Osteoblast (primary cell): Measurements from ENCODE around the gene HDGFL2. TPM values are rescaled to one million over a fixed set of nuclear protein-coding genes. Genes with fewer than 3 reads are reported as not detected.

ENCODE experiments used
- DNase-seq: peaks from one replicate; pipeline ENCODE4 v3.0.0; 2011; ENCODE audit warnings: low spot score, mixed read lengths; ENCODE audit not compliant: insufficient read length; ENCODE audit errors: missing footprints
- H2AFZ ChIP-seq: 2 replicates; pipeline ENCODE4 v1.6.0; 2011; ENCODE audit warnings: mild to moderate bottlenecking, low read length
- H3K27ac ChIP-seq: 2 replicates; pipeline ENCODE4 v1.5.1; 2011; ENCODE audit warnings: mild to moderate bottlenecking, low read depth, low read length, moderate library complexity
- H3K27me3 ChIP-seq: 2 replicates; pipeline ENCODE4 v1.6.0; 2012; ENCODE audit warnings: mild to moderate bottlenecking, control low read depth, inconsistent platforms, low read length, moderate library complexity; ENCODE audit not compliant: insufficient read depth
- H3K36me3 ChIP-seq: 2 replicates; pipeline ENCODE4 v1.5.1; 2011; ENCODE audit warnings: mild to moderate bottlenecking, low read length, control low read depth, moderate library complexity; ENCODE audit not compliant: insufficient read depth
- H3K4me1 ChIP-seq: 2 replicates; pipeline ENCODE4 v1.5.1; 2011; ENCODE audit warnings: mild to moderate bottlenecking, low read length, control low read depth, moderate library complexity; ENCODE audit not compliant: insufficient read depth
- H3K4me2 ChIP-seq: 2 replicates; pipeline ENCODE4 v1.6.0; 2011; ENCODE audit warnings: mild to moderate bottlenecking, low read length; ENCODE audit not compliant: insufficient read depth
- H3K4me3 ChIP-seq: fragments of 200-600 bp; sonication (generic); 3 replicates; pipeline ENCODE4 v1.5.1; 2012; ENCODE audit warnings: mild to moderate bottlenecking, low read length, inconsistent platforms; ENCODE audit not compliant: insufficient read depth
- H3K79me2 ChIP-seq: 2 replicates; pipeline ENCODE4 v1.6.0; 2012; ENCODE audit warnings: mild to moderate bottlenecking, low read length, control low read depth, inconsistent platforms; ENCODE audit not compliant: insufficient read depth
- H3K9me3 ChIP-seq: 2 replicates; pipeline ENCODE4 v1.5.1; 2011; ENCODE audit warnings: low read depth, low read length, control low read depth
- H4K20me1 ChIP-seq: 2 replicates; pipeline ENCODE4 v1.6.0; 2012; ENCODE audit warnings: mild to moderate bottlenecking, low read length, control low read depth; ENCODE audit not compliant: insufficient read depth
- CTCF ChIP-seq: IDR thresholded peaks from 2 replicates; pipeline ENCODE4 v1.5.1; 2011; ENCODE audit warnings: mild to moderate bottlenecking, low read depth, low read length, moderate library complexity; ENCODE audit errors: extremely low read depth
- total RNA-seq: library from RNA; depleted of rRNA; stranded (reverse); fragments of >200 nt; gene quantifications from 2 replicates; pipeline ENCODE4 v1.2.3, GENCODE V29; 2012

HDGFL2 gene
- total RNA-seq, 1 donor: 48.5 TPM

GRCh38 chr19:4496304-4496703, 24.2 kb downstream of the HDGFL2 start:
- H3K4me1 ChIP-seq: no peaks in the 10 kb centered on the region
- H3K36me3 ChIP-seq: peaks cover 42% of the 10 kb centered on the region
- no peak overlapping the region for H2AFZ ChIP-seq
- DNase-seq: peak; percentile 64
- no peak overlapping the region for H3K27ac ChIP-seq
- TF ChIP-seq CTCF: no peak
- no peak overlapping the region for H3K4me3 ChIP-seq
- H4K20me1 ChIP-seq: peaks cover 3% of the 10 kb centered on the region
- no peaks in the 10 kb centered on the region for H3K27me3 ChIP-seq
- H3K4me2 ChIP-seq: no peak overlapping the region
- no peaks in the 10 kb centered on the region for H3K9me3 ChIP-seq
- H3K79me2 ChIP-seq: no peaks in the 10 kb centered on the region

- H3K4me2 ChIP-seq: no peak overlapping the region
- no peak for TF ChIP-seq CTCF
- H3K27ac ChIP-seq: no peak overlapping the region
- no peak overlapping the region for H2AFZ ChIP-seq
- H3K36me3 ChIP-seq: peaks cover 31% of the 10 kb centered on the region
- H3K9me3 ChIP-seq: no peaks in the 10 kb centered on the region
- H3K4me1 ChIP-seq: no peaks in the 10 kb centered on the region
- H3K4me3 ChIP-seq: no peak overlapping the region
- H3K79me2 ChIP-seq: no peaks in the 10 kb centered on the region
- H4K20me1 ChIP-seq: no peaks in the 10 kb centered on the region
- H3K27me3 ChIP-seq: no peaks in the 10 kb centered on the region
- peak; percentile 67 for DNase-seq
Observed at GRCh38 chr19:4497770-4498389, 25.8 kb downstream of the HDGFL2 start.

- no peaks in the 10 kb centered on the region for H4K20me1 ChIP-seq
- TF ChIP-seq CTCF: no peak
- no peak overlapping the region for H3K4me2 ChIP-seq
- DNase-seq: no peak
- no peak overlapping the region for H3K4me3 ChIP-seq
- no peak overlapping the region for H3K27ac ChIP-seq
- no peaks in the 10 kb centered on the region for H3K9me3 ChIP-seq
- H3K4me1 ChIP-seq: no peaks in the 10 kb centered on the region
- H3K79me2 ChIP-seq: no peaks in the 10 kb centered on the region
- no peak overlapping the region for H2AFZ ChIP-seq
- peaks cover 30% of the 10 kb centered on the region for H3K36me3 ChIP-seq
- H3K27me3 ChIP-seq: no peaks in the 10 kb centered on the region
Observed at GRCh38 chr19:4498694-4499093, 26.6 kb downstream of the HDGFL2 start.

GRCh38 chr19:4499318-4499717, 27.2 kb downstream of the HDGFL2 start:
- Histone ChIP-seq H3K4me2 (no peak overlapping the region), H3K4me3 (no peak overlapping the region), H3K27me3 (no peaks in the 10 kb centered on the region), H3K36me3 (peaks cover 29% of the 10 kb centered on the region), H3K9me3 (no peaks in the 10 kb centered on the region), H3K27ac (no peak overlapping the region), H4K20me1 (no peaks in the 10 kb centered on the region), H2AFZ (no peak overlapping the region), H3K4me1 (no peaks in the 10 kb centered on the region), H3K79me2 (no peaks in the 10 kb centered on the region)
- TF ChIP-seq CTCF: no peak
- DNase-seq: peak; percentile 65
